Psoas muscle (tissue), 8 donors: ENCODE measurements around the gene GPER1. TPM values are rescaled to one million over a fixed set of nuclear protein-coding genes. Genes with fewer than 3 reads are reported as not detected.
A peak's percentile ranks its signal among the peaks of the same experiment; 100 is the strongest.
"Not testable (repeated sequence)": the region's sequence is repeated elsewhere in the genome, so short reads cannot be mapped to it uniquely, and the experiment has no call there.

Experiments used
- ATAC-seq, 4 donors: fragments of 200-7000 bp; cut with Tn5 transposase; one replicate each; pipeline ENCODE4 v1.9.1; 2020; ENCODE audit warnings: moderate library complexity in 3 of 4, mild to moderate bottlenecking in 2 of 4
- DNase-seq, 2 donors: peaks; one replicate each; pipeline ENCODE4 v3.0.0-alpha.2; 2020
- H3K27ac ChIP-seq: fragments of 200-600 bp; one replicate; pipeline ENCODE4 v1.8.0; 2022
- H3K27me3 ChIP-seq, 3 donors: fragments of 200-600 bp in 1 of 3; one replicate each; pipeline versions ENCODE4 v1.6.1 to v1.8.0; 2013 to 2022; ENCODE audit warnings: low read length in 2 of 3, mild to moderate bottlenecking in 2 of 3, moderate library complexity in 1 of 3; ENCODE audit not compliant: insufficient read depth in 3 of 3
- H3K36me3 ChIP-seq, 2 donors: fragments of 200-600 bp in 1 of 2; one replicate each; pipeline versions ENCODE4 v1.6.1 to v1.8.0; 2013 to 2022; ENCODE audit warnings: low read depth in 1 of 2, mild to moderate bottlenecking in 1 of 2, moderate library complexity in 1 of 2; ENCODE audit not compliant: insufficient read depth in 1 of 2
- H3K4me1 ChIP-seq: fragments of 200-600 bp; one replicate; pipeline ENCODE4 v1.8.0; 2022
- H3K4me3 ChIP-seq: fragments of 200-600 bp; one replicate; pipeline ENCODE4 v1.8.0; 2022; ENCODE audit warnings: mild to moderate bottlenecking
- H3K9me3 ChIP-seq: fragments of 200-600 bp; one replicate; pipeline ENCODE4 v1.8.0; 2022
- WGBS, 3 donors: extraction: QIAGEN DNeasy Blood & Tissue Kit; methylation state at CpG; one replicate each; pipeline versions ENCODE4 v1.1.6 to v1.1.7; 2013; 5-methylcytosine and 5-hydroxymethylcytosine counted together
- intact Hi-C, 2 donors: fragments of 100-400 bp; cut with DNase I; formaldehyde crosslinking; loops; one replicate each; pipeline versions ENCODE4 v1.11.0 to v1.14.2; 2022
- long read RNA-seq, 2 donors: library from polyadenylated mRNA; unstranded; transcript quantifications; one replicate each; pipeline ENCODE4 v2.0.0, GENCODE V29; 2021
- polyA plus RNA-seq, 3 donors: library from polyadenylated mRNA; stranded (reverse); fragments of 200-250 nt; gene quantifications; one replicate each; pipeline ENCODE4 v1.2.3, GENCODE V29; 2013
- total RNA-seq, 4 donors: library from RNA; stranded (reverse); fragmentation: NEBNext Ultra II Directional in 2 of 4; extraction: Animal tissue kit (Norgen Biotek cat#: 25700) in 2 of 4; gene quantifications; one replicate each; pipeline versions ENCODE4 v1.2.1 to v1.2.4, GENCODE V29; 2021 to 2023
- TF ChIP-seq, protein P1 (sequence below): fragments of 200-600 bp; IDR thresholded peaks from one replicate; pipeline ENCODE4 v1.8.0; 2022; ENCODE audit warnings: antibody characterized with exemption
- donor health status: healthy with polysubstance abuse.
- donor health status: DM: no; HTN: no; CAD: no; lungs with moderate emphysema.
- donor health status: Bipolar disorder and iron deficiency.
- donor health status: healthy.
- donor health status: DM: yes; HTN: yes; CAD: no.
- donor health status: DM: no; HTN: no; CAD: no.
- donor health status: DM: no; HTN: no; CAD: no.
- donor health status: DM: yes; HTN: yes; CAD: no.

Gene GPER1
- total RNA-seq (1 to 10 TPM; 1.1 to 3.1 (median 1.5) TPM), polyA plus RNA-seq (1 to 10 TPM in 2 of 3 donors, under 1 TPM in 1; 0.90 to 1.5 (median 1.4) TPM)
- long read RNA-seq, donor 1, partial matches to known transcripts = 0 of 4 reads
- long read RNA-seq, donor 1, other reads (novel, unspliced or antisense) = 1 of 4 reads
- long read RNA-seq, donor 2, partial matches to known transcripts = 0 of 1 reads
- long read RNA-seq, donor 2, other reads (novel, unspliced or antisense) = 0 of 1 reads

DNA sequence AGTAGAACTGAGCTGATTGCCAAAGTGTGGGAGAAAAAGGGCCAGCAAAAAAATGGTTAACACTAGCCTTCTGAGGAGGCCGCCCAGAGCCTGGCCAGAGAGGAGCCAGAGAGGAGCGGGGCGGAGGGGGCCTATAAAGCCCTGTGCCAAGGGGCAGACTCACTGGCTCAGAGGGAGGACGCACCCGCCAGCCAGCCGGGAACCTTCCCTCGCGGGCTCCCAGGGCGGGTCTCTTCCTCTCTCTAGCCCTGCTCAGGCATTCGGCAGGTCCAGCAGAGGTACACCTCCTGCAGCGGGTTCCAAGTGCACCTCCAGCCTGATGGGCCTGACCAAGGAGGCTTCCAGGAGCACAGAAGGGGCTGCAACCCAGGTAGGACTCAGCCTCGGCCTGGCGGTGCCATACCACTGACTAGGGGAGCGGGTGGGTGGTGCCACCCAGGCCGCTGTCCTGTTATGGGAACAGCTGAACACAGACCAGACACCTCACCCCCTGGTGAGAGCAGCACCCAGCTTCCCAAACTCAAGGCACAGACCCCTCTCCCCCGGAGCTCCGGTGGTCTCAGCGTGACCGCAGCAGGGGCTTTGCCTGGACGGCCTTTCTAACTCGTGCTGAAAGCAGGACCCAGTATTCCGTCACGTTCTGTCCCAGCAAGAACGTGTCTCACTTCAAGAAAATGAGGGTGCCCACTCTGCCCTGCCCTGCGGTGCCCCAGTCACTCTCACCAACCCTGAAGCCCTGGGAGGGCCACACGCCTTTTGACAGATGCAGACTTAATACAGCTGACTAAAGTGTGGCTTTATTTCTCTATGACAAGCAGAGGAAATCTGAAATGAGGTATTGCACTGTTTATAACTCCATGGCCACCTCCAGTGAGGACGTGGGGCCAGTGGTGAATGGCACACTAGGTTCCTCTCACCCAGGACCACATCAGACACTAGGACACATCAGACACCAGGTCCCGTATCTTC, at the start of gene GPER1:
Gene GPER1, plus strand, starts transcription at position 162 of the 969 bp plus-strand sequence. CDS start 3,616 bp downstream, outside the sequence.
- TF ChIP-seq, protein P1, sequence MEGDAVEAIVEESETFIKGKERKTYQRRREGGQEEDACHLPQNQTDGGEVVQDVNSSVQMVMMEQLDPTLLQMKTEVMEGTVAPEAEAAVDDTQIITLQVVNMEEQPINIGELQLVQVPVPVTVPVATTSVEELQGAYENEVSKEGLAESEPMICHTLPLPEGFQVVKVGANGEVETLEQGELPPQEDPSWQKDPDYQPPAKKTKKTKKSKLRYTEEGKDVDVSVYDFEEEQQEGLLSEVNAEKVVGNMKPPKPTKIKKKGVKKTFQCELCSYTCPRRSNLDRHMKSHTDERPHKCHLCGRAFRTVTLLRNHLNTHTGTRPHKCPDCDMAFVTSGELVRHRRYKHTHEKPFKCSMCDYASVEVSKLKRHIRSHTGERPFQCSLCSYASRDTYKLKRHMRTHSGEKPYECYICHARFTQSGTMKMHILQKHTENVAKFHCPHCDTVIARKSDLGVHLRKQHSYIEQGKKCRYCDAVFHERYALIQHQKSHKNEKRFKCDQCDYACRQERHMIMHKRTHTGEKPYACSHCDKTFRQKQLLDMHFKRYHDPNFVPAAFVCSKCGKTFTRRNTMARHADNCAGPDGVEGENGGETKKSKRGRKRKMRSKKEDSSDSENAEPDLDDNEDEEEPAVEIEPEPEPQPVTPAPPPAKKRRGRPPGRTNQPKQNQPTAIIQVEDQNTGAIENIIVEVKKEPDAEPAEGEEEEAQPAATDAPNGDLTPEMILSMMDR = no peak
- peak within 1 kb of the TSS; percentile 55 for H3K4me3 ChIP-seq
- no peaks in the 10 kb centered on the region for H3K9me3 ChIP-seq
- H3K4me1 ChIP-seq = peaks cover 12% of the 10 kb centered on the region
- 42 to 66% (median 46%) methylated on average over 27 to 28 of the region's 28 CpGs for WGBS, 3 donors
- intact Hi-C loops = loop anchor here (2.0 to 5.0 kb wide), 3 partner anchors 35 to 89 kb away; no protein-coding TSS in a partner anchor
- DNase-seq = peak; percentile 56 to 64
- ATAC-seq = peak; percentile 29 to 73 (median 49)
- no peaks in the 10 kb centered on the region for H3K36me3 ChIP-seq
- no peaks in the 10 kb centered on the region for H3K27me3 ChIP-seq
- peak within 1 kb of the TSS; percentile 44 for H3K27ac ChIP-seq

- intact Hi-C loops, H3K36me3 ChIP-seq, H3K9me3 ChIP-seq, H3K27ac ChIP-seq, DNase-seq, H3K27me3 ChIP-seq, ATAC-seq, H3K4me3 ChIP-seq: not testable (repeated sequence)
- H3K4me1 ChIP-seq = peaks cover 25% of the 10 kb centered on the region
- WGBS, 3 donors = 86 to 91% (median 90%) methylated on average over 1 of the region's 1 CpG
Observed at GRCh38 chr7:1040233-1040632, 47.7 kb upstream of the GPER1 start.

- Histone ChIP-seq H3K4me3 (no peak overlapping the region), H3K36me3 (no peaks in the 10 kb centered on the region), H3K27ac (no peak overlapping the region), H3K4me1 (peaks cover 30% of the 10 kb centered on the region), H3K27me3 (no peaks in the 10 kb centered on the region), H3K9me3 (no peaks in the 10 kb centered on the region)
- no peak for ATAC-seq
- TF ChIP-seq, protein P1 = no peak
- intact Hi-C loops = no loop called here
- peak in 1 of 2 donors; percentile 69 for DNase-seq
- WGBS, 3 donors = 27 to 44% (median 36%) methylated on average over 15 to 16 of the region's 16 CpGs
Observed at GRCh38 chr7:1040790-1041189, 47.1 kb upstream of the GPER1 start.

DNA sequence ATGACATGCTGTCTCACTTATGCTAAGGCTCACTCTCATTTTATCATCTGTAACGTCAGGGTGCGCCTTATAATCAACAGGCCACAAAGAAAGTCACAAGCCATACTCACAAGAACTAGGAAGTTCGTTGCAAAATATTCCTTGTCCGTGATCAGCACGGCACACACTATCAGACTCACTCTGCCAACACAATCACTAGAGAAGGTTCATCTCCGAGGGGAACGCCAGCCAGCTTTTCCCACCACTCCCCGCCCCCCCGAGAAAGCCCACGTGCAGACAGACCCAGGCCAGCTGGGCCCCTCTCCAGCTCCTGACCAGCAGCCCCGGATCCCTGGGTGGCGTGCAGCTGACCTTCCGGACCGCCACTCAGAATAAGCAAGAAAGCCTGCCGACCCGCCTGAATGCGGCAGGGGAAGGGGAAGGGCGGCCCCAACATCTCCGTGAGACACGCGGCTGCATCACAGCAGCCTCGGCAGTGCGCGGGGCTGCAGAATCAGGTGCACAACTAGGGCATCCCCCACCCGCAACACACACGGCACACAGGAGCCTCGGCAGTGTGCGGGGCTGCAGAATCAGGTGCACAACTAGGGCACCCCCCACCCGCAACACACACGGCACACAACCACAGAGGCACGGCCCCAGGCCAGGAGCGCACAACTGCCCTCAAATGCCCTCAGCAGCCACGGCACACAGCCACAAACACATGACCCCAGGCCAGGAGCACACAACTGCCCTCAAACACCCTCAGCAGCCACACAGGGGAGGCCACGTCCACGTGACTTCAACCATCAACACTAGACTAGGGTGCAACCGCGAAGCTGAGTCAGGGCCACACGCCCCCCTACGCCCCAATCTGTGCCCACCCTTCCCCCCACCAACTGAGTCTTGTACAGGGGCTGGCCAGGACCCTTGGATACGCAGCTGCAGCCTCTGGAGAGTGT, 46.1 kb upstream of the GPER1 start:
- H3K27me3 ChIP-seq = no peaks in the 10 kb centered on the region
- TF ChIP-seq, protein P1 = no peak
- ATAC-seq (no peak), DNase-seq (peak in 1 of 2 donors; percentile 49)
- intact Hi-C loops = no loop called here
- H3K36me3 ChIP-seq = no peaks in the 10 kb centered on the region
- peaks cover 38% of the 10 kb centered on the region for H3K4me1 ChIP-seq
- H3K9me3 ChIP-seq = no peaks in the 10 kb centered on the region
- no peak overlapping the region for H3K27ac ChIP-seq
- no peak overlapping the region for H3K4me3 ChIP-seq
- 34 to 66% (median 45%) methylated on average over 39 to 40 of the region's 40 CpGs for WGBS, 3 donors
